Stimulated activated CD8-positive, alpha-beta memory T cell treated with anti-CD3 and anti-CD28 coated beads, Interleukin-15, amount 100 ng/mL, for 1 hour (primary cell): ENCODE measurements around the gene XXYLT1.
"Not testable (repeated sequence)": the region's sequence is repeated elsewhere in the genome, so short reads cannot be mapped to it uniquely, and the experiment has no call there.

Experiments
- DNase-seq: peaks from one replicate; pipeline ENCODE4 v3.0.0-alpha.2; 2020; ENCODE audit warnings: low read depth

Gene XXYLT1

DNA sequence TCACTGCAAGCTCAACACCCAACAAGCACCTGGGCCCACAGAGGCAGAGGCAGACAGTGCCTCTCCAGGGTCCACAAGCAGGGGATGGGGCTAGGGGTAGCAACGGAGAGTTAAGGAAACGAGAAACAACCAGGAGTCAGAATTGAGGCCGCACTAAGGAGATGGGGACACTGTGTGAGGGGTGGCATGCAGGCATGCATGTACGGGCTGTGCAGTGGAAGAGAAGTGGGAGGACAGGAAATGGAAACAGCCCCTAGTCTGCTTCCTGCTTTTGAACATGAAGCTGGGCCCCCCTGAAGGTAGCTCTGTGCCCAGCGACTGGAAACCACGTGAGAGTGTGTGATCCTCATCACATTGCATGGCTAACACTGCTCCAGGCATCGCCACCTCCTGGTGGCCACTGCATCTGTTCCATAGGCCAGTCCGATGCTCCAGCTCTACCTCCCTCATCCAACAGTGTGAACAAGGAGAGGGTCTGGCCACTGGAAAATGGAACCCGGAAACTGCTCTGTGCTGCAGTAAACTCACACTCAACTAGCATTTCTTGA, 44.0 kb downstream of the XXYLT1 start:
- no peak for DNase-seq

GRCh38 chr3:195226445-195226844, 44.5 kb downstream of the XXYLT1 start:
- no peak for DNase-seq

DNA sequence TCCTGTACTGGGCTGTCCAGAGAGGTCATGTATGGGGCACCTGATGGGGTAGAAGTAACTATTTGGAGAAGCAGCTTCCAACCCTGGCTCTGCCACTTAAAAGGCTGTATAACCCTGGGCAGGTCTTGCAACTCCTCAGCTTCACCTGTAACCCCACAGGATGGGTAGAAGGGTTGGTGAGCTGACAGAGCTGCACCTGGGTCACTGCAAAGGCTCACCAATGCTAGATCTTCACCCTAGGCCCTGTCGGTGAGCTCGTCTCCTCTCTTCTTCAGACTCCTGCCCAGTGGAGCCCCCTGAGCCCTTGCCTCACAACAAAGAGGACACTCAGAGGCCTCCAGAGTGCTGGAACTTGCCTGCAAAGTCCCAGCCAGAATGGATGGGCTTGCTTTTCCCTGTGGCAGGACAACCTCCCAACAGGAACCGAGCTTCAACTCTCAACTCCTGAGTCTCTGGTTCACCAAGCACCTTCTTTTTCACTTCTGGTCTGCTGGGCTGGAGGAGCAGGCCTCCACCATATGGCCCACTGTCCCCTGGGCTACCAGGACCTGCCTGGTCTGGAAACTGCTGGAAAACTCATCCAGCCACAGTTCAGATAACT, 45.9 kb downstream of the XXYLT1 start:
- no peak for DNase-seq

DNA sequence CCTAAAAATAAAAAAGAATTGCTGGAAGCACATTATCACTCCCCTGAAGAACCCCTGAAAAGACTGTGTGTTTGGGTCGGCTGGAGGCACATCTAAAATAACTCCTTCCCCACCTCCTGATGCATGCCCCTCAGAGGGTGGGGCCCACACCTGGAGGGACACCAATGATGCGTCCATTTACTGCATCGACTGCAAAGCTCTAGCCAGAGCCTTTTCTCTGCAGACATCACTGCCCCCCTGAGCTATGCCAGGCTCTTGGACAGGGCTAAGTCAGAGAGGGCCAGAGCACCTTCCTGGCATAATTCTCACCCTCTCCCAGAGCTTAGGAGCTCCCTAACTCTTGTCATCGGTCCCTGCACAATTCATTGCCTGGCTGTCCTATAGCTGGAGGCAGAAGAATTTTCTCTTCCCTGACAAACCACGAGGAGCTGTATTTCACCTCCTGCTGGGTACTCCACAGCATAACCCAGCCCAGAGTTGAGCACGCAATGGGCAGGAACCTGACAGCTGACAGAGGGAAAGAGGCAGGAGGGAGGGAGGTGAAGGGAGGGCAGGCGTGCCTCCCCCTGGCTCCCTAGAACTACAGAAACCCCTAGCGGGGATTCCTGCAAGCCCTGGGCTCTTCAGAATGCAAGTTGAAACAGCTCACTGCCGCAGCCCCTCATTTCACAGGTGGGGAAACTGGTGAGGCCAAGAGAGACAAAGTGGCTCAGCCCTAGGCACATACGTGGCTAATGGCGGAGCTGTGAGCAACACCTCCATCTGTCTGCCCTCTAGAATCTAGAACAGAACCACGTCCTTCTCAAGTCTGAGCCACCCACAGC, 46.6 kb downstream of the XXYLT1 start:
- DNase-seq = no peak

- DNase-seq = no peak
Measured at GRCh38 chr3:195221876-195222617, 48.9 kb downstream of the XXYLT1 start.

DNA sequence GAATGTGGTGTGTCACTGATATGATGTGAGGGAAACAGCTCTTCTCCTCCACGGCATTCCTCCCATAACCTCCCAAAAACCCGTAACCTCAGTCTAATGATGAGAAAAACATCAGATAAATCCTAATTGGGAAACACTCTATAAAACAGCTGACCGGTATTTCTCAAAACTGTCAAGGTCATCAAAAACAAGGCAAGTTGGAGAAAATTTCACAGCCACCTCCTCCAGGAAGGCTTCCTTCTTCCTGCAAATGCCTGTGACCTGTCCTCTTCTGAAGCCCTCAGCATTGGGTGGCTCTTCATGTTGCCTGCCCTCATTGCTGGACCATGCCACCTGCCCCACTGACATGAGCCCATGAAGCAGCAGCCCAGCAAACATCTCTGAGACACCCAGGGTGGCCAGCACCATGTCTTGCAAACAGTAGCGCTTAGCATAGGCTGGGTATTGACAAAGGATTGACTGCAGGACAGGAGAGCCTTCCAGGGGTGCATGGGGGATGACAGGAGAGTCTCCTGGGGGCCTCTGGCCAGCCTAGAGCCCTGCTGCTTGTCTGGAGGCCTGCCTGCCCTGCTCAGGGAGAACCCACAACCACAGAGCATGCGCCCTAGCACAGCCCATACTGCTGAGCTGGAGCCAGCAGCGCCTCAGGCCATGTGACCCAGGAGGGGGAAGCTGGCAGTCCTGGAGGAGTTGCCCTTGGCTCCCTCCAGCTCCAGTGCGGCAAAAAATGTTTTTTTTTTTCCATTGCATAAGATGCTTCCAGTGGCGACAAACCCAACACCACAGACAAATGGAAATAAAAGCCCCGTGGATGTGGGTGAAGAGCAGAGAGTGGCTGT, 49.7 kb downstream of the XXYLT1 start:
- DNase-seq = no peak

DNA sequence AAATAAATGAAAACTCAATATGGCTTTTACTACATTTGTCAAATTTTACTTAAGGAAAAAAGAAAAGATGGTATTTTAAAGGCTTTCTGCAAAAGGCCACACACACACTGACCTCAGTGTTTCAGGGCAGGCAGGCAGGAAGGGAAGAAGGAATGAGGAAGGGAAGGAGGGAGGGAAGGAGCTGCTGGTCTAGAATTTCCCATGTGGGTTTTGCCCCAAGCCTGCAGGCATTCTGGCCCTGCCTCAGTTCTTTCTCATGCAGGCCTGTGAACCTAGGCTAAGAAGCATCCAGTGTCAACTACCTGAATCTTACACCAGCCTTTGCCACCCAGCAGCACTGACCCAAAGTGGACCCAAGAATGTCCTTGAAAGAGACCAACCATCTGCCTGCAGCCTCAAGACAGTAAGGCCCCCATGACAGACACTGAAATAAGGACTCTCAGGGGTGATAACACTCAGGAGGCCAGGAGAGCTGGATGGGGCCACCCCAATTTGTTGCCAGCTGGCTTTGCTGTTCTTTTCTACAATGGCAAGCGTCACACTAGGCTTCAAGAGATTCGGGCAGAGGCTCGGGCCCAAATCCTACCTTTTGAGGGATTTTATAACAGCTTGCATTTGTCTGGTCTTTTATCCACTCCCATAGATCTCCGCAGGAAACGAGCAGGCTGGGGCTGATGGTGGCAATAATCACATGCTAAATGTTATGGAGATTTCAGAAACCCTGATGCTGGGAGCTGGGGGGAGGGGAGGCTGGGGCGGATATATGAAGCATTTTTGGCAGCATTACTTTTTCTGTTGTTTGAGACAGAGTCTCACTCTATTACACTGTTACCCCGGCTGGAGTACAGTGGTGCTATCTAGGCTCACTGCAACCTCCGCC, 51.4 kb downstream of the XXYLT1 start:
- DNase-seq = no peak

GRCh38 chr3:195218331-195218730, 52.6 kb downstream of the XXYLT1 start:
- DNase-seq = not testable (repeated sequence)

DNA sequence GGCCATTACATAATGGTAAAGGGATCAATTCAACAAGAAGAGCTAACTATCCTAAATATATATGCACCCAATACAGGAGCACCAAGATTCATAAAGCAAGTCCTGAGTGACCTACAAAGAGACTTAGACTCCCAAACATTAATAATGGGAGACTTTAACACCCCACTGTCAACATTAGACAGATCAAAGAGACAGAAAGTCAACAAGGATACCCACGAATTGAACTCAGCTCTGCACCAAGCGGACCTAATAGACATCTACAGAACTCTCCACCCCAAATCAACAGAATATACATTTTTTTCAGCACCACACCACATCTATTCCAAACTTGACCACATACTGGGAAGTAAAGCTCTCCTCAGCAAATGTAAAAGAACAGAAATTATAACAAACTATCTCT, 55.4 kb downstream of the XXYLT1 start:
- DNase-seq = not testable (repeated sequence)

- no peak for DNase-seq
Measured at GRCh38 chr3:195214381-195214780, 56.6 kb downstream of the XXYLT1 start.

- no peak for DNase-seq
Measured at GRCh38 chr3:195213639-195214315, 57.2 kb downstream of the XXYLT1 start.

GRCh38 chr3:195212749-195213375, 58.1 kb downstream of the XXYLT1 start:
- DNase-seq = no peak

GRCh38 chr3:195212033-195212748, 58.8 kb downstream of the XXYLT1 start:
- DNase-seq = no peak

DNA sequence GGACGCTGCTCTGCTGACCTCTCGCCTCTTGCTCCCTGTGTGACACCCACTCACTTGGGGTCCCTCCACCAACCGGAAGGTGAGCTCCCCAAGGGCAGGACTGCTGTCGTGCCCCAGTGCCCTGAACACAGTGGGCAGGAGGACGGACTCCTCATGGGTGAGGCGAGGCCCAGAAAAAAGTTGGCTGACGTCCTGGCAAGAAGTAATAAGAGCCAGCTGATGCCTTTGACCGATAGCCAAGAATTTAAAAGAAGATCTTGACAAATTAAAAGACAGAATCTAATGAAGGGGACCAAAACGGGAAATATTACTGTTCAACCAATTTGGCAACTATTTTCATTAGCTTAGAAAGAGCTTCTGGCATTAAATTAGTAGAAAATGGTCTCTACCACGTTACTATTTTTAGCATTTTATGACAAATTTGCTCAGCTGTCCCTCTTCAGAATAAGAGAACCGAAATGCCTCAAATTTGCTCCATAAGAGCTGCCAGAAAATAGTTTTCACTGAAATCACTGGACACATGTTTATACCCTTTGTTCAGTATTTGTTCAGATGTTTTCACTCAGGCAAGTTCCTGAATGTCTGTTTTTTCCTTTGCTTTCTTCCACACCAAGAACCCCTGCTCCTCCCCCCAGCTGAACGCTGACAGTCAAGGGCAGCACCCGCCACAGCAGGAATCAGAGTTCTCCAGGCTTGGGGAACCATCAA, 60.5 kb downstream of the XXYLT1 start:
- no peak for DNase-seq

DNA sequence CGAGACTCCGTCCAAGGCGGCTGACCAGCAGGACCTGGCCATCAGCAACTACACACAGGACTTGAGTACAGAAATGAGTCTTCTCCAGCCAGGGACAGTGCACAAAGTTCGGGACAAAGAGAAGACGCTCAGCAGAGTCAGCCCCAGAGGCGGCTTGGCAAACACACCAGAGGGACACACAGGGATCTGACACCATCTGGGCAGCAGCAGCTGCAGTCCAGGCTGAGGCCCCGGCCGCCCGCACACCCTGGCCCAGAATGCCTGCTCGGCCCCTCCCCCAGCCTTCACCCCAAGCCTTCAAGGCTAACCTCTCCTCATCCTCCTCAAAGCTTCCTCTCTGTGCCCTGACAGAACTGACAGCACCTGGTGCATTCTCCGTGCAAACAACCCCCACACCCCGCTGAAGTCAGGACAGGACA, 61.1 kb downstream of the XXYLT1 start:
- DNase-seq = no peak

GRCh38 chr3:195209083-195209846, 61.7 kb downstream of the XXYLT1 start:
- no peak for DNase-seq

DNA sequence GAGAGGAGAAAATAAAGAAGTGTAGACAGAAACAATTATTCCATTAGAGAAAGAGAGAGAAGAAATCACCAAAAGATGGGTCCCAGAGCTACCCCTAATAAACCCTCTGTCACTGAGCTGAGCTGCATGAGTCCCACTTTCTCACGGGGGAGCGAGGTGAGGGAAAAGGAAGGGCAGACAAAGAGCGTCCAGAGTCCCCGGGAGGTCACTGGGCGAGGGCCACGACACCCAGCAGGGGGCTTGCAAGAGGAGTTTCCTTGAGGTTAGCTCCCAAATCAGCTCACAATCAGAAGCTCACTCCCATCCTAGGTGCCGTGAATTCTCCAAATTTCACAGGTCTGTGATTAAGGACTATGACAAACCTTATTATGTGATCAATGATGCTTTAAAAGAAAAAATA, 62.3 kb downstream of the XXYLT1 start:
- DNase-seq = no peak

DNA sequence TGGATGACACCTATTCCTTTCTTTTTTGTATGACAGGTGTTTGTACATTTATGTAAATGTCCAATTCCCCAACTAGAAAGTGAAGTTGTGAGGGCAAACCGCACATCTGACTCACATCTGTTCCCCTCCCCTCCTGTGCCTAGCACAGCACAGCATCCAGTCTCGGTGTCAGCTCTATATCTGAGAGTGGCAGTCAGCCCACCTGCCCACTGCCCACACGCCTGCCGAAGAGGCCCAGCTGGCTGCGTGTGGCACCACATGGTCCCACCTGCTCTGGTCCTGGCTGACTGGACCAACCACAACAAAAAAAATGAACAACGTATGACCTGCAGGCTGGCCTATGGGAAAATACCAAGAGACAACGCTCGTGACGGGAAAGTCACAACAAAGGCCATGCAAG, 62.8 kb downstream of the XXYLT1 start:
- DNase-seq = no peak
